Smooth muscle cell (in vitro differentiated cells): ENCODE data around the gene CCDC73. TPM values are rescaled to one million over a fixed set of nuclear protein-coding genes. Genes with fewer than 3 reads are reported as not detected.
"Not testable (repeated sequence)": the region's sequence is repeated elsewhere in the genome, so short reads cannot be mapped to it uniquely, and the experiment has no call there.

Experiments used
- DNase-seq: peaks from one replicate; lab custom pipeline; 2025; ENCODE audit not compliant: unreplicated experiment; lab: John Stamatoyannopoulos, UW
- H2AFZ ChIP-seq: fragments of 200-600 bp; sonication (generic); 2 replicates; pipeline ENCODE4 v1.6.0; 2016; ENCODE audit warnings: antibody characterized with exemption, low read depth, mild to moderate bottlenecking
- H3F3A ChIP-seq: fragments of 200-600 bp; sonication (generic); 2 replicates; pipeline ENCODE4 v1.6.0; 2017; ENCODE audit warnings: antibody characterized with exemption, low read depth
- H3K27ac ChIP-seq: fragments of 200-600 bp; sonication (generic); 2 replicates; pipeline ENCODE4 v1.5.1; 2016; ENCODE audit warnings: low read depth, mild to moderate bottlenecking
- H3K27me3 ChIP-seq: fragments of 200-600 bp; sonication (generic); 2 replicates; pipeline ENCODE4 v1.6.1; 2016; ENCODE audit warnings: low read depth, mild to moderate bottlenecking
- H3K36me3 ChIP-seq: fragments of 200-600 bp; sonication (generic); 2 replicates; pipeline ENCODE4 v1.5.1; 2016; ENCODE audit warnings: low read depth
- H3K4me1 ChIP-seq: fragments of 200-600 bp; sonication (generic); 2 replicates; pipeline ENCODE4 v1.5.1; 2016; ENCODE audit warnings: low read depth
- H3K4me2 ChIP-seq: fragments of 200-600 bp; sonication (generic); 2 replicates; pipeline ENCODE4 v1.6.0; 2016; ENCODE audit warnings: mild to moderate bottlenecking
- H3K4me3 ChIP-seq: fragments of 200-600 bp; sonication (generic); 2 replicates; pipeline ENCODE4 v1.5.1; 2016; ENCODE audit warnings: mild to moderate bottlenecking
- H3K79me2 ChIP-seq: fragments of 200-600 bp; sonication (generic); 2 replicates; pipeline ENCODE4 v1.6.0; 2016; ENCODE audit warnings: low read depth, mild to moderate bottlenecking
- H3K9ac ChIP-seq: fragments of 200-600 bp; sonication (generic); 2 replicates; pipeline ENCODE4 v1.6.0; 2016; ENCODE audit warnings: low read depth
- H3K9me3 ChIP-seq: fragments of 200-600 bp; sonication (generic); replicated peaks from 2 replicates; pipeline ENCODE4 v1.5.1; 2016; ENCODE audit warnings: low read depth
- H4K20me1 ChIP-seq: fragments of 200-600 bp; sonication (generic); 2 replicates; pipeline ENCODE4 v1.6.0; 2016; ENCODE audit warnings: low read depth
- CTCF ChIP-seq: fragments of 200-600 bp; sonication (generic); IDR thresholded peaks from 2 replicates; pipeline ENCODE4 v1.5.1; 2017; ENCODE audit warnings: borderline replicate concordance, mild to moderate bottlenecking, antibody characterized with exemption; ENCODE audit not compliant: insufficient read depth, poor library complexity, severe bottlenecking
- WGBS: methylation state at CpG from one replicate; pipeline ENCODE4 v1.1.7; 2016; ENCODE audit warnings: low lambda C conversion rate; 5-methylcytosine and 5-hydroxymethylcytosine counted together
- polyA plus RNA-seq: library from polyadenylated mRNA; unstranded; fragments of >200 nt; fragmentation: Nextera tagmentation; extraction: Ambion mirVana; gene quantifications from 2 replicates; pipeline ENCODE4 v1.2.1, GENCODE V29; 2016
- total RNA-seq: library from RNA; depleted of rRNA; stranded (reverse); fragments of >200 nt; gene quantifications from 2 replicates; pipeline ENCODE4 v1.2.3, GENCODE V29; 2014

The CCDC73 gene
- total and polyA plus RNA-seq, 2 experiments from 2014 or later, result not detected

DNA sequence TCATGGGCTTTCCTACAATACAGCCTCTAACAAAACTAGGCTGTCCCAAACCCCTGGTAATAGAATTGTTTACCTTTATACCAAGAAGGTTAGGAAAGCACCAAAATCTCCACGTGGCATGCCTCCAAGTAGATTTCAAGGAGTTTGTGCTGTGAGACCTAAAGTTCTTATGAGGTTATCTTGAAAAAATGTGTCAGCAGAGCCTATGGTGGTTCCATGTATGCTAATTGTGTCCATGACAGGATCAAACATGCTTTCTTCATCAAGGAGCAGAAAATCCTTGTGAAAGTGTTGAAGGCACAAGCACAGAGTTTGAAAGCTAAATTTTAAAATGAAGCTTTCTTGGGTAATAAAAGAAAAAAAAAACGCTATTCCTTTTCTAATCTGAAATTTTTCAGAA lies 36.2 kb downstream of the CCDC73 start:
- Histone ChIP-seq H3K36me3 (no peaks in the 10 kb centered on the region), H3K27ac (no peak overlapping the region), H3K4me2 (no peak overlapping the region), H3K9me3 (no peaks in the 10 kb centered on the region), H4K20me1 (no peaks in the 10 kb centered on the region), H2AFZ (no peak overlapping the region), H3F3A (no peaks in the 10 kb centered on the region), H3K27me3 (peaks cover 15% of the 10 kb centered on the region), H3K4me3 (no peak overlapping the region), H3K4me1 (no peaks in the 10 kb centered on the region), H3K9ac (no peak overlapping the region), H3K79me2 (no peaks in the 10 kb centered on the region)
- DNase-seq, result no peak
- no peak for TF ChIP-seq CTCF
- 76% methylated on average over 2 of the region's 2 CpGs for whole genome bisulfite sequencing

DNA sequence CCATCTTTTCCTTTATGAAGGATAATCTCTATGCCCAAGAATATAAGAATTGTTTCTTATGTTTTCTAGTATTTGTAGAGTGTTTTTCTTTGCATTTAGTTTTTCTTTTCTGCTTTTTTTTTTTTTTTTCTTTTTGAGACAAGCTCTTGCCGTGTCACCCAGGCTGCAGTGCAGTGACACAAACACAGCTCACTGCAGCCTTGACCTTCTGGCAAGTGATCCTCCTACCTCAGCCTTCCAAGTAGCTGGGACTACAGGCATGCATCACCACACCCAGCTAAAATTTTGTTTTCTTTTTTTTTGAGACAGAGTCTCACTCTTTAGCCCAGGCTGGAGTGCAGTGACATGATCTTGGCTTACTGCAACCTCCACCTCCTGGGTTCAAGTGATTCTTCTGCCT lies 41.3 kb downstream of the CCDC73 start:
- not testable (repeated sequence) for H2AFZ ChIP-seq, H3K4me1 ChIP-seq, H3F3A ChIP-seq, H3K4me3 ChIP-seq, H3K79me2 ChIP-seq, H3K4me2 ChIP-seq, H3K9me3 ChIP-seq, H4K20me1 ChIP-seq, H3K36me3 ChIP-seq, H3K9ac ChIP-seq, DNase-seq, H3K27ac ChIP-seq
- peaks cover 13% of the 10 kb centered on the region for H3K27me3 ChIP-seq
- WGBS, result 76% methylated on average over 1 of the region's 1 CpG

GRCh38 chr11:32752001-32752400 lies 42.5 kb downstream of the CCDC73 start:
- Histone ChIP-seq H2AFZ (no peak overlapping the region), H4K20me1 (no peaks in the 10 kb centered on the region), H3K4me2 (no peak overlapping the region), H3K27ac (no peak overlapping the region), H3K4me3 (no peak overlapping the region), H3K27me3 (peaks cover 3% of the 10 kb centered on the region), H3K79me2 (no peaks in the 10 kb centered on the region), H3K36me3 (no peaks in the 10 kb centered on the region), H3K4me1 (no peaks in the 10 kb centered on the region), H3F3A (no peaks in the 10 kb centered on the region), H3K9me3 (no peaks in the 10 kb centered on the region), H3K9ac (no peak overlapping the region)
- TF ChIP-seq CTCF, result no peak
- DNase-seq, result no peak
- WGBS, result 90% methylated on average over 2 of the region's 2 CpGs

GRCh38 chr11:32751381-32751780 lies 43.1 kb downstream of the CCDC73 start:
- WGBS, result 92% methylated on average over 6 of the region's 6 CpGs
- Histone ChIP-seq H3K4me2 (no peak overlapping the region), H3K9ac (no peak overlapping the region), H3K79me2 (no peaks in the 10 kb centered on the region), H3K9me3 (no peaks in the 10 kb centered on the region), H3K36me3 (no peaks in the 10 kb centered on the region), H3K27ac (no peak overlapping the region), H3K27me3 (peaks cover 3% of the 10 kb centered on the region), H2AFZ (no peak overlapping the region), H4K20me1 (no peaks in the 10 kb centered on the region), H3K4me1 (no peaks in the 10 kb centered on the region), H3K4me3 (no peak overlapping the region), H3F3A (no peaks in the 10 kb centered on the region)
- TF ChIP-seq CTCF, result no peak
- no peak for DNase-seq
